GM21786 (cell line): ENCODE data around the gene MYBPH.

ENCODE experiments used
- ATAC-seq: cut with Tn5 transposase; IDR thresholded peaks from one replicate; pipeline ENCODE4 v1.9.1; 2021; ENCODE audit not compliant: unreplicated experiment

MYBPH gene

DNA sequence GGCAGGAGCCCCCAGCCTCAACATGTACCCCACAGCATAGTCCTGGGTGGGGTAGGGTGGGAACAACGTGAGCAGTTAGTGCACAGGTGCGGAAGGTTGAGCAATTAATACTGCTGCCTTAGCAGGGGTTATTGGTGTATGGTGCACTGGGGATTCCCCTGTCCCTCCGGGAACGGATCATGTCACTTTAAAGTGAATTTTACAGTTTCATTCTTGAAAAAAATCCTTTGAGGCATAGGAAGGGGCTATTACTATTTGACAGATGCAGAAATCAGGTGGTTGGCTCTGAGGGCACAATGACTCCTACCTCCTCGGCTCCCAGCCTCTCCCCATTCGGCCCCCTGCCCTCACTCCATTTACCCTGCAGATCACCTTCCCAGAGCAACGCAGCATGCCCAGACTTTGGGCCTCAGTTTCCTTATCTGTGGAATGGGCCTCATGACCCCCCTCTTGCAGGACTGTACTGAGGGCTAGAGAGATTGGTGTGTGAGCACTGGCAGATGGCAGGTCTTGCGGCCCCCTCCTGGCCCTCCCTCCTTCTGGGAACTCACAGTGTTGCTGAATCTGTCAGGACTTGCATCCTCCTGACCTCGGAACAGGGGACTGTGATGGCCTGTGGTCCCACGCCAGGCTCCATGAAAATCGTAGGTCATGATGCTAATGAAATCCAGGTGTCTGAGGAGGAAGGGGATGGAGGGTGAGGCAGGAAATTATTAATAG lies 5.1 kb upstream of the MYBPH start:
- ATAC-seq = no peak

DNA sequence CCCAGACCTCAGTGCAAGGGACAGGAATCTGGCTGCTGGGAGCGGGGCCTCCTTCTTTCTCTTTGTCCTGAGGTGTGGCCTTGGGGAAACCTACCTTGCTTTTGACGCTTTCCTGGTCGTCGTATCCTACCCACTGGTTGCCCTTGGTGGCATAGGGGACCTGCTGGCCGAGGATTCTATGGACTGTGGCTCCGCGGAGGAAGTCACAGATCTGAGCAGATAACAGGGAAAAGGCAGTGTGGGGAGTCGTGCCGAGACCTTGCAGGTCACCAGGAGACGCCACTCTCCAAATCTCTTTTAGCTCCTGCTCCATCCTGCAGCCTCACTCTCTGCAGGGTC lies 4.0 kb upstream of the MYBPH start:
- ATAC-seq = no peak

DNA sequence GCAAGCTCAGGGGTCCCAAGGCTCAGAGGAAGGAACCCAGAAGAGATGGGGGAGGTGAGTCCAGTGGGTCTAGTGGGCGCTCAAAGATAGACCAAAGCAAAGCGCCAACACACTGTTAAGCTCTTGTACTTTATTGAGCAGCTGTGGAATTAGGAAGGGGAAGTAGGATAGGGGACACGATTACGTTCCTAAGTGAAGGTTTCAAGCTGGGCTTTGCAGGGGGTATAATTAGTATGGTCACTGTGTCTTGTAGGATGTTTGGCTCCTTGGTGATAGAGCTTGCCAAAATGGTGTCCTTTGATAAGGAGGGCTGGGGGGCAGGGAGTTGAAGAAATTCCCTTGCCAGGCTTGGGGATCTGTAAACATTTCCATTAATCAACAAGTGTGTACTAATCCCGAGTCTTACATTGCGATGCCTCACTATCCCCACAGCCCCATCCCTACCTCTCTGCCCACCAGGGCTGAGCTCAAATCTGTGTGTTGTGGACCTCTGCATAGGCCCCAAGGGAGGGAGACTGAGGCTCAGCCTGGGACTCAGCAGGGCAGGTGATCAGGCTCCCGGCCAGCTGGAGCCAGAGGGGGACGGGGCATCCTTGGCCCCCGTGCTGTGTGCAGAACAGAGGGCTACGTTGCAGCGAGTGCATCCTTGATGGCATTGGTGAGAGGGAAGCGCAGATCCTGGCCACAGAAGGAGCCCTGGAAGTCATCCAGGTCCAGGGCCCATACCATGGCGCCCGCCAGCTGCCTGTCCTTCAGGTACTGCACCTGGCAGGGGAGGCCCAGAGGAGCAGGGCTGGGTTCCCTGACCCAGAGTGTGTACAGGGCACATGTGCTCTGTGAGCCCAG lies 3.4 kb upstream of the MYBPH start:
- ATAC-seq = no peak

DNA sequence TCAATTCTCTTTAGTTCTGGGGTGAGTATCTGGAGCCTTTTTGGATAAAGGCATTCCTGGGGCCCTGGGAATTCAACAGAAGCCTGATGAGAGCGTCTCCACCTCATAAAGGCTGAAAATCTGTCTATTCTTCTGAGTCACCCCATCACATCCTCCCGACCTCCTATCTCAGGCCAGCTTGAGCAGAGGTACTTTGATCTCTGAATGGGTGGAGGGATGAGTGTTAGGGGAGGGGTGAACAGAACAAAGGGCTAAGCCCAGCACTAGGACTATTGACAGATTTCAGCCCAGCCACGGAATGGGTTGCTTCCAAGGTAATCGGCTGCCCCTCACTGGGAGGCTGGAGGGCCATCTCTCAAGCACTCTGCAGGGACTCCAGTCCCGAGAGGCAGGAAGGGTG lies 2.5 kb upstream of the MYBPH start:
- ATAC-seq = no peak

DNA sequence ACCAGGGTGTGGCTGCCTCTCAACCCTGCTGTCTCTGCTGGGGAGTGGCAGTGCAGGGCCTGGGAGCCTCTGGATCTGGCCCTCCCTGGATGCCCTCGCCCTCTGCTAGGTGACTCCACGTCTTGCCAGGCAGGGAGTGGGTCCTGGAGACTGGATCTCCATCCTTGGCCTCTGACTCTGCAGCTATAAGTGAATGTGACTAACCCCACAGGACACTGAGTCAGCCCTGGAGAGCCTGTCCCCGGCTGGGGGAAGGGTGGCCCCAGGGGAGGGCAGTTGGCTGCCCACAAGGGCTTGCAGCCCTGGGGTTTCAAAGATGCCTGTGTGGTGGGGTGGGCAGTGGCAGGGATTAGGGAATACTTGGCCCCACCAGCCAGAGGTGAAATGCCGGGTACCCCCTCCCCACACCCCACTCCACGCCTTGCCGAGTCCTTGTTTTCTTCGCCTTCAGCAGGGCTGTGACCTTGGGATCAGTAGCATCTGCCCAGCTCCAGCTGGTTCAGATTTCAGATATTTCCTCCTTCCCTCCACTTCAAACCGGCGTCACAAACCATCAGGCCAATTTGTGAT lies 1.9 kb upstream of the MYBPH start:
- no peak for ATAC-seq

DNA sequence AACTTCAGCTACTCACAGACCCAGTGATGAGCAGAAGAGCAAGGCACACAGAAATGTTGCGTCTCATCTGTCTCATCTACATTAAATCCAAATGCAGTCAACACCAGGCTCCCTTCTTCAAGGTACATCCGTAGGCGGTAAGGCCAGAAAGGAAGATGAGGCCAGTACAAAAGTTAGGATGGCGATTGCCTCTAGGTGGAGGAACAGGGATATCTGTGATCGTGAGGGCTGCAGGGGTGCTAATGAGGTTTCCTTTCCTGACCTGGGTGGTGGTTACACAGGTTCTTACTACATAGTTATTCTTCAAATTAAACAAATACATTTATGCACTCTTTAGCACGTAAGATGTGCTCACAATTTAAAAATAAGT lies 1.4 kb upstream of the MYBPH start:
- no peak for ATAC-seq

DNA sequence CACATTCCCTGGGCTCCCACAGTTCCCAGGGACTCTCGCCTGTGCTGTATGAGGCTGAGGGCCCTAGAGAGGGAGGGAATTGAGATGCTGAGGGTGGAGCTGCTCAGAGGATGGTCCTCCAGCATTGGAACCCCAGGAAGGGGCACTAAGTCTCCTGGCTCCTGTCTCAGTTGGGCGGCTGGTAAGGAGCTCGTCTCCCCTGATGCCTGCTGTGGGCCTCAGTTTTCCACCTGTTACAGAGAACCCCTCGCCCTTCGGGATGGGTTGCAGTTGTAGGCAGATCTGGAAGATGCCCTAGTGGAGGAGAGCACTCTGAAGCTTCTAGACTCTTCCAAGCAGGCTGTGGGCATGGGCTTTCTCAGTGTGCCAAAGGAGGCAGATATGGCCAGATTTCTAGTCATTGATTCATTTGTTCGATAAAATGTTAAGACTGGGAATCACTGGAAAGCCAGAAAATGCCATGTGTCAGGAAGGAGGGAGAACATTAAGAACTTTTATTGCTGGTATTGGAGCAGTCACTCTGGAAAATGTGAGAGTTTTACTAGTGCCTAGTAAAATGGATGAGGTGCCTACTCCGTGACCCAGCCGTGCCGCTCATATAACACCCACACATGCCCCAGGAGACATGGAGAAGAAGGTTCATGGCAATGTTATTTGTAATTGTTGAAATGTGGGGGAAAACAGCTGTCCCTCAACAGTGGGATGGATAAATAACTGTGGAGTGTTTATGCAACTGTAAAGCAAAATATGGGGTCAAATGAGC lies 828 bp upstream of the MYBPH start:
- ATAC-seq = no peak

DNA sequence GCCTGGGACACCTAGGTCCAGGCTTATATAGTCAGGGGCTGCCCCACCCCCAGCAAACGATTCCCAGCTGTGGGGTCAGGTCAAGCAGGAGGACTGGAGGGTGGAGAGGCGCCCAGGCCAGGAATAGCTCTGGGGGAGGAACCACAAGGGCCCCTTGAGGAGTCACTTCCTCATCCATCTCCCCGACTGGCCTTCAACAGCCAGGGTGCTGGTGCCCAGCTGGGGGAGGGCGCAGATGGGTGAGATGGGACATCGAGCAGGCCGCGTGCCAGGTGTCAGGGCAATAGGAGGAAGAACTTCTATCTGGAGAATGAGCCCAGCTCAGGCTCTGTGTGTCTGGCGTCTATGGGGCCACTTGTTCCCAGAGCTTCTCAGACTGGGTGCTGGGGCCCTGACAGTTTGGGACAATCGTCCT lies 208 bp upstream of the MYBPH start:
- ATAC-seq = no peak

DNA sequence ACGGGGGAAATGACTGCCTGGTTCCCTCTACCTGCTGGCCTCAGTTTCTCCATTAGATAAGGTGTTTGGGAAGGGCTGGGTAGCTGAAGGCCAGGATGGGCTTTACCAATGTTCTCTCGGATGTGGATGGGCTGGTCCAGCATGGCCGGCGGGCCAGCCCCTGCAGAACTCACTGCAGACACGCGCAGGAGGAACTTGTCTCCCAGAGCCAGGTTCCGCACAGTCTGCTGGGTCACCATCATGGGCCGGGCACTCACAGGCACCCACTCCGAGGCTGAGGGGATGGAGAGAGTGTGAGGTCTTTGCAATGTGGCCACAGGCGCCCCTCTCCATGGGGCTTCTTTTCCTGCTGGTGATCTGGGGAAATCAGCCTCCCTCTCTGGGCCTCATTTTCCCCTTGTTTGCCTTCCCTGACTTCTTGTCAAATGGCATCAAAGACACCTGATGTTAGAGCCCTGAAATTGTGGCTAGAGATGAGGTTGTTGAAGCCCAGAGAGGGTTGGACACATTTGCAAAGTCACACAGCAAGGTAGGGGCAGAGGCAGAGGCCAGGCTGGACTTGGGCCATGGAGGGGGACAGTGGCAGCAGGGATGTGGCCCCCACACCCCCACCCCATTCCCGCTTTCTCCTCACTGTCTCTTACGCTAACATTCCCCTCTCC lies 1.2 kb downstream of the MYBPH start:
- ATAC-seq = no peak

DNA sequence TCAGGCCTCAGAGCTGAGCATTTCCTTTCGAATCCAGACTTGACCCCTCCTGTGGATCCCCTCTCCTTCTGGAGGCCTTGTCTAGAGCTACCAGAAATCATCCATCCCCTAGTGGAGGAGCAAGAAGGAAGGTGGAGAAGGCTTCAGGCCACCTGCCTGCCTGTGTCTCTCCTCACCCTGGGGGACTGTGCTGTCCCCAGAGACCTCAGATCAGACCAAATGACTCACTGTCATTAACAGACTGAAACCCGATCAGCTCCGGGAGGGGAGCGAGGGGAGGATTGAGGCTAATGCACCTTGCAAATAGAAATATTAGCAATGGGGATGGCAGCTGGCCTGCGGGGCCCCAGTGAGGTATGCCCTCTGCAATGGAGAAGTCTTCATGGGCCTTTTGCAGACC lies 2.1 kb downstream of the MYBPH start:
- ATAC-seq = peak; percentile 95

DNA sequence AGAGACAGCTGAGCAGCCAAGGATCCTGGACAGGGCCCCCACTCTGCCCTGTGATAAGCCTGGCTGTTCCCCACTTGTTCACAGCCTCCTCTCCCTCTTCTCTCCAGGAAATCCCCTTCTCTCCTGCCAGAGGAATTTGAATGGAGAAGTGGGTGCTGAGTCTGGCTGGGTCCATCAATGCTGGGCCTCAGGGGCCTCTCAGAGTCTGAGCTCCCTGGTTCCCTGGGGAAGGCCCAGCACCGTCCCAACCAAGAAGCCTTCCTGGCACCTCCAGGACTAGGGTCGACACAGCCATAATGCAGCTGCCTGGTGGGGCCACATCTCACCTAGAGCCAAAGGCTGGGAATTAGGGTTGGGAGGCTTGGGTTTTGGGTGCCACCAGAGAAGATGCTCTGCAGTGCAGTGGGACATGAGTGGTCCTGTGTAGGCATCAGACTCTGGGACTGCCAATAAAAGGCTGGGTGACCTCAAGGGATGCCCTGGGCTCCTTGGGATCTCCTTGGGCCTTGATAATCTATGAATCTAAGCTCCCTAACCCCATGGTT lies 2.5 kb downstream of the MYBPH start:
- no peak for ATAC-seq

DNA sequence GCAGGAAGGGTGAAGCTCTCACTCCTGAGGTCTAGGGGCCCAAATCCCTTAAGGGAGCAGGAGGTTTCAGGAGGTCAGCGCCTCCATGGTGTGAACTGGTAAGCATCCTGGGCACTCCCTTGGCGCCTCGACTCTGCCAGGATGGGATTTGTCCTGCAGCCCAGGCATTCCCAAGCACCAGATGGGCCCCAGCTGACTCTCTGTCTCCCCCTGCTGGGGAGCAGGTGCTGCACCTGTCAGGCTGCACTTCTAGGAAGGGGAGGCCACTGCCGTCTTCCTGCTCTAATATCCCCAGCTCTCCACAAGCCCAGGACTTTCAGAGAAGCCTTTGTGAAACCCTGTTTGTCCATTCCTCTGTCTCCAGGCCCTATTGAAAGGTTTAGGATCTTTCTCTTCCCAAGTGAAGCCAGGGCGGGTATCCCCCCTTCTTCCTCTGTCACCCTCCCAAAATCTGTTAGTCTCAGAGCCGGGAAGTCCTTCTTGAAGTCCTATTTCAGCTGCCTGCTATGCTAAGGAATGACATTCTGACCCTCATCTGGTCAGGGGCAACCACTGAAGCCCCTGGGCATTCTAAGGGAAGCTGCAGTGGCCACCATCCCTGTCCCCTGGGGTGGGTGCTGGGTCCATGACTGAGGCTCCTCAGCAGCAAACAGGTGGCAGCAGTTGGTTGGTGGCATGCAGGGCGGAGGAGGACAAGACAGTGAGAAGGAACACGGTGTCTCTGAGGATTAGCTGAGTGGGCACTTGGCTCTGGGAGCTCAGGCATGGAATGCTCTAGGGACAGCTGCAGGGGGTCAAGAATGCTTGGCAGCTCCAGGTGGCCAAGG lies 3.2 kb downstream of the MYBPH start:
- ATAC-seq = no peak

DNA sequence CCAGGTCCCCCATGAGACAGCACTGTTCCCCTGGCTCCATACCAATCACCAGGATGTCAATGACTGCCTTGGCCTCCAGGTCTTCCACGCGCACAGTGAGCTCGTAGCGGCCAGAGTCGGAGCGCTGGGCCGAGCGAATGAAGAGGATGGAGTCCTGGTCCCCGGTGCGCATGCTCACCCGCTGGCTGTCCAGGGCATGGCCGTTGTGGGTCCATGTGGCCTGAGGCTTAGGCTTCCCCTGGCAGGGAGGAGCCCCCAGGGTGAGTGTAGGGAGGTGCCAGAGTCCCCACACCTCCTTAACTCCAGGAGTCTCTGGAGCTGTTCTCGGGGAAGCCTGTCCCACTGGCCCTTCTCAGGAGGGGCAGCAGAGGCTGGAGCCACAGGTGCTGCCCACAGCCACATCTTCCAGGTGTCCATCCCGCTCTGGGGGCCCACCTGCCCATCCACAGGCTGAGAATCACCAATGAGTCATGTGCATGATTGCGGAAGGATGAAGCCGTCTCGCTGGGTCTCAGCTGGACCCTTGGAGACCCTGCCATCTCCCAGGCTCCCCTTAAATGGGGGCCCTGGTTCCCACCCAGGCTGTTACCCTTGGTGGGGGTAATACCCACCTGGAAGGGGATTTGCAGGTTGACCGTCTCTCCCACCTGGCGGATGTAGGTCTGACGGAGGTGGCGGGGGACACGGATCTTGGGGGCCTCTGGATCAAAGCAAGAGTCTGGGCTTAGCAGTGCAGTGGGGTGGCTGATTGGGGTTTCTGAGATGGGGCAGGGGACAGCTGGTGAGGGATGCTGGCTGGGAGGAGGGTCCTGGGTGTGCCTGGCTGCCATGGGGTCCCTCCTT lies 4.1 kb downstream of the MYBPH start:
- ATAC-seq = no peak

DNA sequence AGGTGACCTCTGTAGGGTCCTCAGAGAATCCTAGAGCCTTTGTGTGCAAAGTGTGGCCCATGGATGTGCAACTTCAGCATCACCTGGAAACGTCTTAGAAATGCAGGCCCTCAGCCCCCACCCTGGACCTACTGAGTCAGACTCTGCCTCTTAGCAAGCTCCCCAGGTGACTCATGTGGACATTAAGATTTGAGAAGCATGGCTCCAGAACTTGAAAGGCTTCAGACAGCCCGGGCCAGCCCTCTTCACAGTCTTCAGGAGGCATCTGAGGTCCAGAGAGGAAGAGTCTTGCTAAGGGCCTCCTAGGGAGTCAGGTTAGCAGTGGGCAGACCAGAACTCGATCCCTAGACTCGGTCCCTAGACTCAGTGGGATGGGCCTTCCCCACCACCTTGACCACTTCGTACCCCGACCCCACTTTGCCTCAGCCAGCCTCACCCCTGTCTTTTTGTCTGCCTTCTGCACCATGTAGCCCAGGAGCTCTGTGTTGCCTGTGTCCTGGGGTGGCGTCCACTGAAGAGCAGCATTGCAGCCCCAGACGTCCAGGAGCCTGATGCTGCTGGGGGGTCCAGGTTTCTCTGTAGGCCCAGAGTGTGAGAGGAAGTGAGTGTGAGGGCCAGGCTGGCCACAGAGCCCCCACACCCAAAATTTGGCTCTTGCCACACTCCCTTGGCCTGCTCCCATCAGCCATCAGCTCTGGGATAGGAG lies 4.8 kb downstream of the MYBPH start:
- no peak for ATAC-seq

DNA sequence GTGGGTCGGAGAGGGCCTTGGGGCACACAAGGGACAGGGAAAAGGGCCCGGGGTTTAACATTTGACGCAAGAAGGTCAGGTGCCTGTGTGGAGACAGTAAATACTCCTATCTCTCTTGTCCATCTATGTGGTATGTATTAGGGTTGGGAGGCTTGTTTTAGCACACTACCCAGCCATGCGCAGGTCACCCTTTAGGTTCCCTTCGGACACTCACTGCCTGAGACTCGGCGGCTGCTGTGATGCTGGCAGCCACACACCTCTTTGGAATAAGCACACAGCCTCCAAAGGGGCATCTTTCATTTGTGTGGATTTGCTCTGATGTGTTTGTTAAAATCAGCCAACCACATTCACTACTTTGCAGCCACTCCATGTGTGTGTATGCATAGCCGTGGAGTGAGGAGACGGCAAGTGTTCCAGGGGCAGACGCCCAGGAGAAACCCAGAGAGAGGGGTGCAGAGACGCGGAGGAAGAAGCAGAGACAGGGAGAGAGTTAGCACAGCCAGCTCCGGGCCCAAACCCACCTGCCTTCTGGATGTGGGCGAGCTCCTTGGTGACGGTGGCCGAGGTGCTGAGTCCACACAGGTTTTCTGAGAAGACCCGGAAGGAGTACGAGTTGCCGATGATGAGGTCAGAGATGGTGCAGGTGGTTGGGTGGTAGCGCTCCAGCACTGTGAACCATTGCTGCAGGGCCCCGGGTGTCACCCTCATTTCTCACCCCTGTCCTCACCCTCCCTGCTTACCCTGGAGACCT lies 5.7 kb downstream of the MYBPH start:
- no peak for ATAC-seq

DNA sequence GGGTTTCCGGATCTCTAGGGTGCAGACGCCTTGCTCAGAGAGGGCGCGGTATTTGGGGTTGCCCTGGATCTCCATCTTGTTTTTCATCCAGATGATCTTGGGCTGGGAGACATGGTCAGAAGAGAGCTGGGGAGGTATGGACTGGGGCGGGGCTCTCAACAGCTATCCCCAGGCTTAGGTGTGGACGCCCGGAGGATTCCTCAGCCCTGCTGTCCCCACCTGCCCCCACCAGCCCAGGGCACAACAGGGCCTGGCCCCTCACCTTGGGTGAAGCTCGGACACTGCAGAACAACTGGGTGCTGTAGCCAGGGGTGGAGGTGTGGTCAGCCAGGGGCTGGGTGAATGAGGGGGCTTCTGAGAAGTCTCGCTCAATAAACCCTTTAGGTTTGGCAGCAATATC lies 6.6 kb downstream of the MYBPH start:
- no peak for ATAC-seq

DNA sequence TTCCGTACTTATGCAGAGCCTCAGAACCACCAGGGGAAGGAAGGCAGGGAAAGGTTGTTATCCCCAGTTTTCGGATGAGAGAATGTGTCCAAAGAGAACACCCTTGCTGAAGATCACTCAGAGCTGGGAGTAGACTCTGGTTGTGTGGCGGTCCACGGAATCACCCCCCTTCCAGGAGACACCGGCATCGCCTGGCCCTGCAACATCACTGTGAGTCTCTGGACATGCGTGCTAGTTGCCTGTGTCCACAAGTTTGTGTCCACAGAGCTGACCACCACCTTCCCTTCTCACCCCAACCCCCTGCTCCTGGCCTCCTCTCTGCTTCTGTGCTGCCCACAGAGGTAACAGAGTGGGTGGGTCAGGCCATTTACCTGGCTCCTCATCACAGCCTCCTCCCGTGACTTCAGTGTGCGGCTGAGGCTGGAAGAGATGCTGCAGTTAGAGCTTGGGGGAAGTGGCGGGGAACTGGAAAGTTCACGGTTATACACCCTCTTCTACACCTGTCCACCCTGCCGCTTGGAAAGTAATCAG lies 7.3 kb downstream of the MYBPH start:
- ATAC-seq = no peak

DNA sequence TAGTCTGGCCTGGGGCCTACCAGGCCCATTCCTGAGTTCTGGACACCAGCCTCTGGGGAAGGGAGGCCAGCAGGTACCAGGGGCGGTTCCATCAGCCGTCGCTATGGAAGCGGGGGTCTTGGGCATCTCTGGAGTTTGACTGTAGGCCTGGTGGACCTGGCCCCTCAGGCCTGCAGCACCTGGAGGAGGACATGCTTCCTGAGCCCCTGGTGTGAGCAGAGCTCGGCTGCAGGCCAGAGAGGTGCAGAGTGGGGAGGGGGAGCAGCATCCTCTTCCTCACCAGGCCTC lies 7.8 kb downstream of the MYBPH start:
- ATAC-seq = no peak
